GM19455 (cell line): ENCODE results near the gene UBAC1.
"Not testable (repeated sequence)": the region's sequence is repeated elsewhere in the genome, so short reads cannot be mapped to it uniquely, and the experiment has no call there.

ENCODE experiments used
- ATAC-seq: cut with Tn5 transposase; IDR thresholded peaks from one replicate; pipeline ENCODE4 v1.9.1; 2021; ENCODE audit not compliant: unreplicated experiment

The UBAC1 gene

GRCh38 chr9:135978642-135979546 lies 17.7 kb upstream of the UBAC1 start:
- ATAC-seq = no peak

- ATAC-seq = no peak
Measured at GRCh38 chr9:135976944-135977343, 15.8 kb upstream of the UBAC1 start.

- ATAC-seq = no peak
Measured at GRCh38 chr9:135976531-135976930, 15.4 kb upstream of the UBAC1 start.

GRCh38 chr9:135975834-135976233 lies 14.7 kb upstream of the UBAC1 start:
- no peak for ATAC-seq

GRCh38 chr9:135974220-135974573 lies 13.0 kb upstream of the UBAC1 start:
- no peak for ATAC-seq

GRCh38 chr9:135973277-135974219 lies 12.4 kb upstream of the UBAC1 start:
- ATAC-seq = no peak

- no peak for ATAC-seq
Measured at GRCh38 chr9:135971892-135972291, 10.7 kb upstream of the UBAC1 start.

GRCh38 chr9:135971111-135971766 lies 10.1 kb upstream of the UBAC1 start:
- ATAC-seq = no peak

- ATAC-seq = no peak
Measured at GRCh38 chr9:135970128-135970815, 9.1 kb upstream of the UBAC1 start.

- no peak for ATAC-seq
Measured at GRCh38 chr9:135969064-135969683, 8.0 kb upstream of the UBAC1 start.

- no peak for ATAC-seq
Measured at GRCh38 chr9:135968601-135969000, 7.4 kb upstream of the UBAC1 start.

GRCh38 chr9:135968083-135968476 lies 6.9 kb upstream of the UBAC1 start:
- no peak for ATAC-seq

- not testable (repeated sequence) for ATAC-seq
Measured at GRCh38 chr9:135966916-135967260, 5.7 kb upstream of the UBAC1 start.

GRCh38 chr9:135965124-135965756 lies 4.1 kb upstream of the UBAC1 start:
- no peak for ATAC-seq

GRCh38 chr9:135963938-135964337 lies 2.8 kb upstream of the UBAC1 start:
- no peak for ATAC-seq

- no peak for ATAC-seq
Measured at GRCh38 chr9:135963338-135963737, 2.2 kb upstream of the UBAC1 start.

GRCh38 chr9:135962696-135963307 lies 1.6 kb upstream of the UBAC1 start:
- no peak for ATAC-seq

- no peak for ATAC-seq
Measured at GRCh38 chr9:135961811-135962695, 880 bp upstream of the UBAC1 start.
